Body of pancreas (tissue), 4 donors: ENCODE data around the gene RPL38.

Experiments
- POLR2A ChIP-seq, 3 donors: fragments of 450-650 bp; IDR thresholded peaks; one replicate each; pipeline ENCODE4 v1.6.1; 2016; ENCODE audit warnings: antibody characterized with exemption in 3 of 3, mild to moderate bottlenecking in 2 of 3
- TF ChIP-seq, protein P1 (sequence below), 7 experiments: fragments of 450-650 bp in 4 of 7; fragments of 200-600 bp in 3 of 7; sonication (generic) in 3 of 7; IDR thresholded peaks; one replicate each; pipeline ENCODE4 v1.5.1; 2016 to 2019; ENCODE audit warnings: antibody characterized with exemption in 7 of 7

DNA sequence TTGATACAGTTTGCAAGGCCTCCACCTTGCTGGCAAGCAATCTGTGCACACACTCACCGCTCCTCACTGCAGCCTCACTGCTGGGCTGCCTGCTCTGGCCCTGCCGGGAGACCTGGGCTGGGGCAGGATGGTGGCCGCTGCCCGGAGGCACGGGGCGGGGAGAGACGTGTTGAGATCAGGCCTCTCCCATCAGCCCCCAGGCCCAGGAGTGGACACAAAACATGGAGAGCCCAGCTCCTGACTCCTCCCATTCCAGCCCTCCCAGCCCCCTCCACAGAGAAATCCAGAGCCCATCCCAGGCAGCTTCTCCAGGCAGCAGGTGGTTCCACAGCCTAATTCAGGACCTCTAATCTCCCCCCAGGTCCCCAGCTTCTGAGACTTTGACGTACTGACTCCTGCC is 23.1 kb upstream of the RPL38 start:
- TF ChIP-seq POLR2A (IDR thresholded peaks at IDR 0.05): no peak
- TF ChIP-seq, protein P1, sequence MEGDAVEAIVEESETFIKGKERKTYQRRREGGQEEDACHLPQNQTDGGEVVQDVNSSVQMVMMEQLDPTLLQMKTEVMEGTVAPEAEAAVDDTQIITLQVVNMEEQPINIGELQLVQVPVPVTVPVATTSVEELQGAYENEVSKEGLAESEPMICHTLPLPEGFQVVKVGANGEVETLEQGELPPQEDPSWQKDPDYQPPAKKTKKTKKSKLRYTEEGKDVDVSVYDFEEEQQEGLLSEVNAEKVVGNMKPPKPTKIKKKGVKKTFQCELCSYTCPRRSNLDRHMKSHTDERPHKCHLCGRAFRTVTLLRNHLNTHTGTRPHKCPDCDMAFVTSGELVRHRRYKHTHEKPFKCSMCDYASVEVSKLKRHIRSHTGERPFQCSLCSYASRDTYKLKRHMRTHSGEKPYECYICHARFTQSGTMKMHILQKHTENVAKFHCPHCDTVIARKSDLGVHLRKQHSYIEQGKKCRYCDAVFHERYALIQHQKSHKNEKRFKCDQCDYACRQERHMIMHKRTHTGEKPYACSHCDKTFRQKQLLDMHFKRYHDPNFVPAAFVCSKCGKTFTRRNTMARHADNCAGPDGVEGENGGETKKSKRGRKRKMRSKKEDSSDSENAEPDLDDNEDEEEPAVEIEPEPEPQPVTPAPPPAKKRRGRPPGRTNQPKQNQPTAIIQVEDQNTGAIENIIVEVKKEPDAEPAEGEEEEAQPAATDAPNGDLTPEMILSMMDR (IDR thresholded peaks at IDR 0.05): no peak
